GM23338 (cell line): Measurements from ENCODE around the gene LYPD5. TPM values are rescaled to one million over a fixed set of nuclear protein-coding genes. Genes with fewer than 3 reads are reported as not detected.

Source experiments
- ATAC-seq: fragments of 200-7000 bp; cut with Tn5 transposase; 3 replicates; pipeline ENCODE4 v1.9.1; 2020
- DNase-seq: peaks from one replicate; pipeline ENCODE4 v3.0.0-alpha.2; 2015; ENCODE audit warnings: low spot score
- H2AFZ ChIP-seq: fragments of 200-600 bp; sonication (generic); 2 replicates; pipeline ENCODE4 v1.8.0; 2016; ENCODE audit warnings: antibody characterized with exemption, mild to moderate bottlenecking, moderate library complexity
- H3F3A ChIP-seq: fragments of 200-600 bp; sonication (generic); replicated peaks from 2 replicates; pipeline ENCODE4 v1.8.0; 2017; ENCODE audit warnings: antibody characterized with exemption, mixed run types, low read depth
- H3K27ac ChIP-seq: fragments of 200-600 bp; sonication (generic); 2 replicates; pipeline ENCODE4 v1.6.1; 2016; ENCODE audit warnings: low read depth
- H3K27me3 ChIP-seq: fragments of 200-600 bp; sonication (generic); 2 replicates; pipeline ENCODE4 v1.8.0; 2016; ENCODE audit warnings: mild to moderate bottlenecking, mixed run types, moderate library complexity; ENCODE audit not compliant: insufficient read depth
- H3K36me3 ChIP-seq: fragments of 200-600 bp; sonication (generic); 2 replicates; pipeline ENCODE4 v1.8.0; 2016; ENCODE audit warnings: mild to moderate bottlenecking; ENCODE audit not compliant: insufficient read depth
- H3K4me1 ChIP-seq: fragments of 200-600 bp; sonication (generic); 2 replicates; pipeline ENCODE4 v1.8.0; 2016; ENCODE audit warnings: mild to moderate bottlenecking, moderate library complexity; ENCODE audit not compliant: insufficient read depth
- H3K4me2 ChIP-seq: fragments of 200-600 bp; sonication (generic); 2 replicates; pipeline ENCODE4 v1.7.1; 2017; ENCODE audit warnings: mixed run types
- H3K4me3 ChIP-seq: fragments of 200-600 bp; sonication (generic); 2 replicates; pipeline ENCODE4 v1.6.1; 2016; ENCODE audit warnings: mixed run types
- H3K79me2 ChIP-seq: fragments of 200-600 bp; sonication (generic); replicated peaks from 2 replicates; pipeline ENCODE4 v1.8.0; 2017; ENCODE audit warnings: mild to moderate bottlenecking; ENCODE audit not compliant: insufficient read depth
- H3K9me2 ChIP-seq: fragments of 200-600 bp; sonication (generic); 2 replicates; pipeline ENCODE4 v1.8.0; 2017; ENCODE audit not compliant: insufficient read depth
- H4K20me1 ChIP-seq: fragments of 200-600 bp; sonication (generic); replicated peaks from 2 replicates; pipeline ENCODE4 v1.8.0; 2017; ENCODE audit warnings: mild to moderate bottlenecking; ENCODE audit not compliant: insufficient read depth
- H3K27ac Mint-ChIP-seq: 2 replicates; pipeline ENCODE4 v1.8.0; 2020; ENCODE audit warnings: inconsistent platforms, mild to moderate bottlenecking, moderate library complexity, mixed read lengths
- H3K27me3 Mint-ChIP-seq: 3 replicates; pipeline ENCODE4 v1.8.0; 2022; ENCODE audit warnings: low read depth, mild to moderate bottlenecking, moderate library complexity, mixed read lengths, inconsistent platforms; ENCODE audit not compliant: insufficient read depth, poor library complexity
- H3K36me3 Mint-ChIP-seq: 3 replicates; pipeline ENCODE4 v1.8.0; 2021; ENCODE audit warnings: low read depth, mild to moderate bottlenecking, inconsistent platforms, moderate library complexity, mixed read lengths
- H3K4me1 Mint-ChIP-seq: 3 replicates; pipeline ENCODE4 v1.8.0; 2020; ENCODE audit warnings: mild to moderate bottlenecking, inconsistent platforms, mixed read lengths
- H3K4me3 Mint-ChIP-seq: 3 replicates; pipeline ENCODE4 v1.8.0; 2021; ENCODE audit warnings: moderate library complexity, mild to moderate bottlenecking, inconsistent platforms, mixed read lengths
- H3K9me3 Mint-ChIP-seq: 3 replicates; pipeline ENCODE4 v1.8.0; 2020; ENCODE audit warnings: moderate library complexity, mild to moderate bottlenecking, inconsistent platforms, mixed read lengths
- CREB1 ChIP-seq: fragments of 250-450 bp; sonication (Bioruptor Pico); IDR thresholded peaks from 2 replicates; pipeline ENCODE4 v1.5.0; 2020; ENCODE audit warnings: low read depth, mild to moderate bottlenecking, moderate library complexity
- EZH2 ChIP-seq: fragments of 200-600 bp; sonication (generic); IDR thresholded peaks from one replicate; pipeline ENCODE4 v1.8.0; 2017; ENCODE audit warnings: antibody characterized with exemption, mild to moderate bottlenecking, low read depth; ENCODE audit not compliant: unreplicated experiment
- EZH2phosphoT487 ChIP-seq: fragments of 200-600 bp; sonication (generic); IDR thresholded peaks from one replicate; pipeline ENCODE4 v1.8.1; 2018; ENCODE audit warnings: antibody characterized with exemption; ENCODE audit not compliant: unreplicated experiment
- JUNB ChIP-seq: IDR thresholded peaks from one replicate; pipeline ENCODE4 v1.6.1; 2016; ENCODE audit warnings: antibody characterized with exemption; ENCODE audit not compliant: unreplicated experiment
- POLR2AphosphoS5 ChIP-seq: IDR thresholded peaks from 2 replicates; pipeline ENCODE4 v1.6.1; 2016; ENCODE audit warnings: antibody characterized with exemption, low read depth
- STAT1 ChIP-seq: IDR thresholded peaks from one replicate; pipeline ENCODE4 v1.6.1; 2016; ENCODE audit warnings: antibody characterized with exemption; ENCODE audit not compliant: unreplicated experiment
- ZNF114 ChIP-seq: fragments of 250-450 bp; sonication (Bioruptor Pico); IDR thresholded peaks from 2 replicates; pipeline ENCODE4 v1.5.0; 2020; ENCODE audit warnings: mild to moderate bottlenecking, moderate library complexity
- ZNF331 ChIP-seq: fragments of 250-450 bp; sonication (Bioruptor Pico); IDR thresholded peaks from 2 replicates; pipeline ENCODE4 v1.5.0; 2020; ENCODE audit warnings: low read depth, mild to moderate bottlenecking, moderate library complexity
- polyA plus RNA-seq: library from polyadenylated mRNA; unstranded; fragments of >200 nt; fragmentation: Nextera tagmentation; extraction: Ambion mirVana; gene quantifications from 2 replicates; pipeline ENCODE4 v1.2.1, GENCODE V29; 2016
- total RNA-seq: library from RNA; depleted of rRNA; stranded (reverse); fragments of >200 nt; shearing (Covaris generic); gene quantifications from 2 replicates; pipeline ENCODE4 v1.2.3, GENCODE V29; 2014
- TF ChIP-seq, protein P1 (sequence below), 2 experiments: fragments of 200-600 bp in 1 of 2; sonication (generic) in 1 of 2; conservative IDR thresholded peaks; 2 replicates each; pipeline versions ENCODE4 v1.5.1 to v1.6.1; 2016 to 2017; ENCODE audit warnings: antibody characterized with exemption in 2 of 2, low read depth in 2 of 2, mild to moderate bottlenecking in 2 of 2, moderate library complexity in 1 of 2
- TF ChIP-seq, protein P2 (sequence below): IDR thresholded peaks from one replicate; pipeline ENCODE4 v1.6.1; 2018; ENCODE audit warnings: antibody characterized with exemption; ENCODE audit not compliant: unreplicated experiment
- TF ChIP-seq, protein P3 (sequence below): fragments of 250-450 bp; sonication (Bioruptor Pico); IDR thresholded peaks from 2 replicates; pipeline ENCODE4 v1.5.0; 2020; ENCODE audit warnings: mild to moderate bottlenecking, moderate library complexity

The LYPD5 gene
- total and polyA plus RNA-seq, 2 experiments from 2014 or later, result 1.1 to 1.5 TPM

DNA sequence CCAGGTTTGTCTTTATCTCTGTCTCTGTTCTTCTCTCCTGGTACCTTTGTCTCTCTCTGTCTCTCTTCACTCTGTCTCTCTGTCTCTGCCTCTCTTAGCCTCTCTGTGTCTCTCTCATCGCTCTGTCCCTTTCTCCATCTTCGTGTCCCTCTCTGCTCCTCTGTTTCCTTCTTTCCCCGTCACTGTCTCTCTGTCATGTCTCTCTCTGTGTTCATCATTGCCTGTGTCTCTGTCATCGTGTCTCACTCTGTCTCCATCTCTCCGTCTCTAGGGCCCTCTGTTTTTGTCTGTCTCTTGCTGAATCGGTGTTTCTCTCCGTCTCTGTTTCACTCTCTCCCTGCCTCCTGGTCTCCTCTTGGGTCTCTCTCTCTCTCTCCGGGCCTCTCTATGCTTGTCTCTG lies 18.6 kb downstream of the LYPD5 start:
- H3K36me3 Mint-ChIP-seq, result no peaks in the 10 kb centered on the region
- peaks cover 12% of the 10 kb centered on the region for H3K27me3 Mint-ChIP-seq
- H3F3A ChIP-seq, result no peaks in the 10 kb centered on the region
- no peak overlapping the region for H3K4me3 Mint-ChIP-seq
- H4K20me1 ChIP-seq, result 0 out of 2 replicates have a peak, but pooled peaks cover 1% of the 10 kb centered on the region
- peaks cover 7% of the 10 kb centered on the region; the same call in 1 of the 2 replicates for H3K4me1 ChIP-seq
- H3K27ac ChIP-seq, result no peak overlapping the region
- no peaks in the 10 kb centered on the region for H3K79me2 ChIP-seq
- H3K36me3 ChIP-seq, result no peaks in the 10 kb centered on the region
- no peaks in the 10 kb centered on the region for H3K9me2 ChIP-seq
- DNase-seq, result no peak
- no peak overlapping the region for H3K4me2 ChIP-seq
- TF ChIP-seq ZNF331 (CRISPR knock-in tag) (no peak), JUNB (no peak), CREB1 (no peak), STAT1 (no peak), POLR2AphosphoS5 (no peak), EZH2 (no peak), EZH2phosphoT487 (no peak), ZNF114 (CRISPR knock-in tag) (no peak)
- TF ChIP-seq, protein P1, sequence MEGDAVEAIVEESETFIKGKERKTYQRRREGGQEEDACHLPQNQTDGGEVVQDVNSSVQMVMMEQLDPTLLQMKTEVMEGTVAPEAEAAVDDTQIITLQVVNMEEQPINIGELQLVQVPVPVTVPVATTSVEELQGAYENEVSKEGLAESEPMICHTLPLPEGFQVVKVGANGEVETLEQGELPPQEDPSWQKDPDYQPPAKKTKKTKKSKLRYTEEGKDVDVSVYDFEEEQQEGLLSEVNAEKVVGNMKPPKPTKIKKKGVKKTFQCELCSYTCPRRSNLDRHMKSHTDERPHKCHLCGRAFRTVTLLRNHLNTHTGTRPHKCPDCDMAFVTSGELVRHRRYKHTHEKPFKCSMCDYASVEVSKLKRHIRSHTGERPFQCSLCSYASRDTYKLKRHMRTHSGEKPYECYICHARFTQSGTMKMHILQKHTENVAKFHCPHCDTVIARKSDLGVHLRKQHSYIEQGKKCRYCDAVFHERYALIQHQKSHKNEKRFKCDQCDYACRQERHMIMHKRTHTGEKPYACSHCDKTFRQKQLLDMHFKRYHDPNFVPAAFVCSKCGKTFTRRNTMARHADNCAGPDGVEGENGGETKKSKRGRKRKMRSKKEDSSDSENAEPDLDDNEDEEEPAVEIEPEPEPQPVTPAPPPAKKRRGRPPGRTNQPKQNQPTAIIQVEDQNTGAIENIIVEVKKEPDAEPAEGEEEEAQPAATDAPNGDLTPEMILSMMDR (conservative IDR thresholded peaks at IDR 0.05; ENCODE audit: low read depth in 2 of 2), result no peak
- TF ChIP-seq, protein P2, sequence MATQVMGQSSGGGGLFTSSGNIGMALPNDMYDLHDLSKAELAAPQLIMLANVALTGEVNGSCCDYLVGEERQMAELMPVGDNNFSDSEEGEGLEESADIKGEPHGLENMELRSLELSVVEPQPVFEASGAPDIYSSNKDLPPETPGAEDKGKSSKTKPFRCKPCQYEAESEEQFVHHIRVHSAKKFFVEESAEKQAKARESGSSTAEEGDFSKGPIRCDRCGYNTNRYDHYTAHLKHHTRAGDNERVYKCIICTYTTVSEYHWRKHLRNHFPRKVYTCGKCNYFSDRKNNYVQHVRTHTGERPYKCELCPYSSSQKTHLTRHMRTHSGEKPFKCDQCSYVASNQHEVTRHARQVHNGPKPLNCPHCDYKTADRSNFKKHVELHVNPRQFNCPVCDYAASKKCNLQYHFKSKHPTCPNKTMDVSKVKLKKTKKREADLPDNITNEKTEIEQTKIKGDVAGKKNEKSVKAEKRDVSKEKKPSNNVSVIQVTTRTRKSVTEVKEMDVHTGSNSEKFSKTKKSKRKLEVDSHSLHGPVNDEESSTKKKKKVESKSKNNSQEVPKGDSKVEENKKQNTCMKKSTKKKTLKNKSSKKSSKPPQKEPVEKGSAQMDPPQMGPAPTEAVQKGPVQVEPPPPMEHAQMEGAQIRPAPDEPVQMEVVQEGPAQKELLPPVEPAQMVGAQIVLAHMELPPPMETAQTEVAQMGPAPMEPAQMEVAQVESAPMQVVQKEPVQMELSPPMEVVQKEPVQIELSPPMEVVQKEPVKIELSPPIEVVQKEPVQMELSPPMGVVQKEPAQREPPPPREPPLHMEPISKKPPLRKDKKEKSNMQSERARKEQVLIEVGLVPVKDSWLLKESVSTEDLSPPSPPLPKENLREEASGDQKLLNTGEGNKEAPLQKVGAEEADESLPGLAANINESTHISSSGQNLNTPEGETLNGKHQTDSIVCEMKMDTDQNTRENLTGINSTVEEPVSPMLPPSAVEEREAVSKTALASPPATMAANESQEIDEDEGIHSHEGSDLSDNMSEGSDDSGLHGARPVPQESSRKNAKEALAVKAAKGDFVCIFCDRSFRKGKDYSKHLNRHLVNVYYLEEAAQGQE, result no peak
- TF ChIP-seq, protein P3, sequence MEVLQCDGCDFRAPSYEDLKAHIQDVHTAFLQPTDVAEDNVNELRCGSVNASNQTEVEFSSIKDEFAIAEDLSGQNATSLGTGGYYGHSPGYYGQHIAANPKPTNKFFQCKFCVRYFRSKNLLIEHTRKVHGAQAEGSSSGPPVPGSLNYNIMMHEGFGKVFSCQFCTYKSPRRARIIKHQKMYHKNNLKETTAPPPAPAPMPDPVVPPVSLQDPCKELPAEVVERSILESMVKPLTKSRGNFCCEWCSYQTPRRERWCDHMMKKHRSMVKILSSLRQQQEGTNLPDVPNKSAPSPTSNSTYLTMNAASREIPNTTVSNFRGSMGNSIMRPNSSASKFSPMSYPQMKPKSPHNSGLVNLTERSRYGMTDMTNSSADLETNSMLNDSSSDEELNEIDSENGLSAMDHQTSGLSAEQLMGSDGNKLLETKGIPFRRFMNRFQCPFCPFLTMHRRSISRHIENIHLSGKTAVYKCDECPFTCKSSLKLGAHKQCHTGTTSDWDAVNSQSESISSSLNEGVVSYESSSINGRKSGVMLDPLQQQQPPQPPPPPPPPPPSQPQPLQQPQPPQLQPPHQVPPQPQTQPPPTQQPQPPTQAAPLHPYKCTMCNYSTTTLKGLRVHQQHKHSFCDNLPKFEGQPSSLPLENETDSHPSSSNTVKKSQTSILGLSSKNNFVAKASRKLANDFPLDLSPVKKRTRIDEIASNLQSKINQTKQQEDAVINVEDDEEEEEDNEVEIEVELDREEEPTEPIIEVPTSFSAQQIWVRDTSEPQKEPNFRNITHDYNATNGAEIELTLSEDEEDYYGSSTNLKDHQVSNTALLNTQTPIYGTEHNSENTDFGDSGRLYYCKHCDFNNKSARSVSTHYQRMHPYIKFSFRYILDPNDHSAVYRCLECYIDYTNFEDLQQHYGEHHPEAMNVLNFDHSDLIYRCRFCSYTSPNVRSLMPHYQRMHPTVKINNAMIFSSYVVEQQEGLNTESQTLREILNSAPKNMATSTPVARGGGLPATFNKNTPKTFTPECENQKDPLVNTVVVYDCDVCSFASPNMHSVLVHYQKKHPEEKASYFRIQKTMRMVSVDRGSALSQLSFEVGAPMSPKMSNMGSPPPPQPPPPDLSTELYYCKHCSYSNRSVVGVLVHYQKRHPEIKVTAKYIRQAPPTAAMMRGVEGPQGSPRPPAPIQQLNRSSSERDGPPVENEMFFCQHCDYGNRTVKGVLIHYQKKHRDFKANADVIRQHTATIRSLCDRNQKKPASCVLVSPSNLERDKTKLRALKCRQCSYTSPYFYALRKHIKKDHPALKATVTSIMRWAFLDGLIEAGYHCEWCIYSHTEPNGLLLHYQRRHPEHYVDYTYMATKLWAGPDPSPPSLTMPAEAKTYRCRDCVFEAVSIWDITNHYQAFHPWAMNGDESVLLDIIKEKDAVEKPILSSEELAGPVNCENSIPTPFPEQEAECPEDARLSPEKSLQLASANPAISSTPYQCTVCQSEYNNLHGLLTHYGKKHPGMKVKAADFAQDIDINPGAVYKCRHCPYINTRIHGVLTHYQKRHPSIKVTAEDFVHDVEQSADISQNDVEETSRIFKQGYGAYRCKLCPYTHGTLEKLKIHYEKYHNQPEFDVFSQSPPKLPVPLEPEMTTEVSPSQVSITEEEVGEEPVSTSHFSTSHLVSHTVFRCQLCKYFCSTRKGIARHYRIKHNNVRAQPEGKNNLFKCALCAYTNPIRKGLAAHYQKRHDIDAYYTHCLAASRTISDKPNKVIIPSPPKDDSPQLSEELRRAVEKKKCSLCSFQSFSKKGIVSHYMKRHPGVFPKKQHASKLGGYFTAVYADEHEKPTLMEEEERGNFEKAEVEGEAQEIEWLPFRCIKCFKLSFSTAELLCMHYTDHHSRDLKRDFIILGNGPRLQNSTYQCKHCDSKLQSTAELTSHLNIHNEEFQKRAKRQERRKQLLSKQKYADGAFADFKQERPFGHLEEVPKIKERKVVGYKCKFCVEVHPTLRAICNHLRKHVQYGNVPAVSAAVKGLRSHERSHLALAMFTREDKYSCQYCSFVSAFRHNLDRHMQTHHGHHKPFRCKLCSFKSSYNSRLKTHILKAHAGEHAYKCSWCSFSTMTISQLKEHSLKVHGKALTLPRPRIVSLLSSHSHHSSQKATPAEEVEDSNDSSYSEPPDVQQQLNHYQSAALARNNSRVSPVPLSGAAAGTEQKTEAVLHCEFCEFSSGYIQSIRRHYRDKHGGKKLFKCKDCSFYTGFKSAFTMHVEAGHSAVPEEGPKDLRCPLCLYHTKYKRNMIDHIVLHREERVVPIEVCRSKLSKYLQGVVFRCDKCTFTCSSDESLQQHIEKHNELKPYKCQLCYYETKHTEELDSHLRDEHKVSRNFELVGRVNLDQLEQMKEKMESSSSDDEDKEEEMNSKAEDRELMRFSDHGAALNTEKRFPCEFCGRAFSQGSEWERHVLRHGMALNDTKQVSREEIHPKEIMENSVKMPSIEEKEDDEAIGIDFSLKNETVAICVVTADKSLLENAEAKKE, result no peak
- H3K4me3 ChIP-seq, result no peak overlapping the region
- ATAC-seq, result no peak
- no peak overlapping the region for H3K27ac Mint-ChIP-seq
- 0 out of 2 replicates have a peak, but pooled peaks cover 3% of the 10 kb centered on the region for H3K27me3 ChIP-seq
- H3K9me3 Mint-ChIP-seq, result no peaks in the 10 kb centered on the region; the same call in 2 of the 3 replicates
- H3K4me1 Mint-ChIP-seq, result peaks cover 22% of the 10 kb centered on the region
- peak overlapping the region; percentile 38; the same call in 1 of the 2 replicates for H2AFZ ChIP-seq
